Smooth muscle cell (in vitro differentiated cells): ENCODE data around the gene FBF1. TPM values are rescaled to one million over a fixed set of nuclear protein-coding genes. Genes with fewer than 3 reads are reported as not detected.

Experiments used
- DNase-seq: peaks from one replicate; lab custom pipeline; 2025; ENCODE audit not compliant: unreplicated experiment; lab: John Stamatoyannopoulos, UW
- H2AFZ ChIP-seq: fragments of 200-600 bp; sonication (generic); 2 replicates; pipeline ENCODE4 v1.6.0; 2016; ENCODE audit warnings: antibody characterized with exemption, low read depth, mild to moderate bottlenecking
- H3F3A ChIP-seq: fragments of 200-600 bp; sonication (generic); 2 replicates; pipeline ENCODE4 v1.6.0; 2017; ENCODE audit warnings: antibody characterized with exemption, low read depth
- H3K27ac ChIP-seq: fragments of 200-600 bp; sonication (generic); 2 replicates; pipeline ENCODE4 v1.5.1; 2016; ENCODE audit warnings: low read depth, mild to moderate bottlenecking
- H3K27me3 ChIP-seq: fragments of 200-600 bp; sonication (generic); 2 replicates; pipeline ENCODE4 v1.6.1; 2016; ENCODE audit warnings: low read depth, mild to moderate bottlenecking
- H3K36me3 ChIP-seq: fragments of 200-600 bp; sonication (generic); 2 replicates; pipeline ENCODE4 v1.5.1; 2016; ENCODE audit warnings: low read depth
- H3K4me1 ChIP-seq: fragments of 200-600 bp; sonication (generic); 2 replicates; pipeline ENCODE4 v1.5.1; 2016; ENCODE audit warnings: low read depth
- H3K4me2 ChIP-seq: fragments of 200-600 bp; sonication (generic); 2 replicates; pipeline ENCODE4 v1.6.0; 2016; ENCODE audit warnings: mild to moderate bottlenecking
- H3K4me3 ChIP-seq: fragments of 200-600 bp; sonication (generic); 2 replicates; pipeline ENCODE4 v1.5.1; 2016; ENCODE audit warnings: mild to moderate bottlenecking
- H3K79me2 ChIP-seq: fragments of 200-600 bp; sonication (generic); 2 replicates; pipeline ENCODE4 v1.6.0; 2016; ENCODE audit warnings: low read depth, mild to moderate bottlenecking
- H3K9ac ChIP-seq: fragments of 200-600 bp; sonication (generic); 2 replicates; pipeline ENCODE4 v1.6.0; 2016; ENCODE audit warnings: low read depth
- H3K9me3 ChIP-seq: fragments of 200-600 bp; sonication (generic); replicated peaks from 2 replicates; pipeline ENCODE4 v1.5.1; 2016; ENCODE audit warnings: low read depth
- H4K20me1 ChIP-seq: fragments of 200-600 bp; sonication (generic); 2 replicates; pipeline ENCODE4 v1.6.0; 2016; ENCODE audit warnings: low read depth
- WGBS: methylation state at CpG from one replicate; pipeline ENCODE4 v1.1.7; 2016; ENCODE audit warnings: low lambda C conversion rate; 5-methylcytosine and 5-hydroxymethylcytosine counted together
- polyA plus RNA-seq: library from polyadenylated mRNA; unstranded; fragments of >200 nt; fragmentation: Nextera tagmentation; extraction: Ambion mirVana; gene quantifications from 2 replicates; pipeline ENCODE4 v1.2.1, GENCODE V29; 2016
- total RNA-seq: library from RNA; depleted of rRNA; stranded (reverse); fragments of >200 nt; gene quantifications from 2 replicates; pipeline ENCODE4 v1.2.3, GENCODE V29; 2014
- TF ChIP-seq, protein P1 (sequence below): fragments of 200-600 bp; sonication (generic); IDR thresholded peaks from 2 replicates; pipeline ENCODE4 v1.5.1; 2017; ENCODE audit warnings: borderline replicate concordance, mild to moderate bottlenecking, antibody characterized with exemption; ENCODE audit not compliant: insufficient read depth, poor library complexity, severe bottlenecking

The FBF1 gene
- total and polyA plus RNA-seq, 2 experiments from 2014 or later, result 4.6 to 8.4 TPM

DNA sequence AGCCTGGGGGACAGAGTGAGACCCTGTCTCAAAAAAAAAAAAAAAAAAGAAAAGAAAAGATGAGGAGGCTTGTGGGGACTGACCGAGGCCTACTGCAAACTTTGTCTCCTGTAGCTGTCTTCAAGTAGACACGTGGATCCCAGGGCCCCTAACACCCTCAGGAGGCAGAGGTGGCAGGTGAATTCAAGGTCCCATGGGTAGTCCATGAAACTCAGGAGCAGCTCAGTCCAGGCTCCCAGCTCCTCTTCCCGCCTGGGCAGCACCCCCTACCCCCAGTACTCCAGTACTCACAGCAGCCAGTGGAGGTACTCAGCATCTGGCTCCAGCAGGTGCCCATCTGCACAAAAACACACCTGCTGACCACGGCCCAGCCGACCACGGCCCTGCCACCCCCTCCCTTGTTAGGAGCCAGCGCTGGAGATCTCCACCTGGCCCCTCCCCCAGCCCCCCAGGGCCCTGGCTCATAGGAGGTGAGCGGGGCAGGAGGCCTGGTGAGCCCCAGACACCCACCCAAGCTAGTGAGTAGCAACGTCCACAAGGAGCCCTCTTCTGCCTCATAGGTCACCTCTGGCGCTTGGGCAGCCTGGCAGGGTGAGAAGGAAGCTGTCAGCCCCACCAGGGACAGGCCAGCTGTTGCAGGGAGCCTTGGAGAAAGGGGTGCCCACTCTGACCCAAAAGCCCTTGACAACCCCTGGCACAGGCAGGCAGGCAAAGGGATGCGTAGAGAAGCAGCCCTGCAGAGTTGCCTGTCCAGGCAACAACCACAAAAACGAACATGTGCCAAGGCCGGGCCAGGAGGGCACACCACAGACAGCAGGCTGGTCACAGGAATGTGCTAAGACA is 39.9 kb downstream of the FBF1 start:
- 96% methylated on average over 13 of the region's 13 CpGs for WGBS
- H3K9ac ChIP-seq, result no peak overlapping the region

GRCh38 chr17:75899767-75900468 is 40.9 kb downstream of the FBF1 start:
- H2AFZ ChIP-seq, result no peak overlapping the region
- H3K79me2 ChIP-seq, result peaks cover 16% of the 10 kb centered on the region
- H3K4me2 ChIP-seq, result no peak overlapping the region
- peaks cover 18% of the 10 kb centered on the region for H3K4me1 ChIP-seq
- H4K20me1 ChIP-seq, result no peaks in the 10 kb centered on the region
- no peaks in the 10 kb centered on the region for H3K36me3 ChIP-seq
- no peak overlapping the region for H3K4me3 ChIP-seq
- H3K9ac ChIP-seq, result no peak overlapping the region
- H3K27me3 ChIP-seq, result no peaks in the 10 kb centered on the region
- TF ChIP-seq, protein P1, sequence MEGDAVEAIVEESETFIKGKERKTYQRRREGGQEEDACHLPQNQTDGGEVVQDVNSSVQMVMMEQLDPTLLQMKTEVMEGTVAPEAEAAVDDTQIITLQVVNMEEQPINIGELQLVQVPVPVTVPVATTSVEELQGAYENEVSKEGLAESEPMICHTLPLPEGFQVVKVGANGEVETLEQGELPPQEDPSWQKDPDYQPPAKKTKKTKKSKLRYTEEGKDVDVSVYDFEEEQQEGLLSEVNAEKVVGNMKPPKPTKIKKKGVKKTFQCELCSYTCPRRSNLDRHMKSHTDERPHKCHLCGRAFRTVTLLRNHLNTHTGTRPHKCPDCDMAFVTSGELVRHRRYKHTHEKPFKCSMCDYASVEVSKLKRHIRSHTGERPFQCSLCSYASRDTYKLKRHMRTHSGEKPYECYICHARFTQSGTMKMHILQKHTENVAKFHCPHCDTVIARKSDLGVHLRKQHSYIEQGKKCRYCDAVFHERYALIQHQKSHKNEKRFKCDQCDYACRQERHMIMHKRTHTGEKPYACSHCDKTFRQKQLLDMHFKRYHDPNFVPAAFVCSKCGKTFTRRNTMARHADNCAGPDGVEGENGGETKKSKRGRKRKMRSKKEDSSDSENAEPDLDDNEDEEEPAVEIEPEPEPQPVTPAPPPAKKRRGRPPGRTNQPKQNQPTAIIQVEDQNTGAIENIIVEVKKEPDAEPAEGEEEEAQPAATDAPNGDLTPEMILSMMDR, result no peak
- H3F3A ChIP-seq, result peaks cover 12% of the 10 kb centered on the region
- H3K9me3 ChIP-seq, result no peaks in the 10 kb centered on the region
- H3K27ac ChIP-seq, result no peak overlapping the region
- 97% methylated on average over 23 of the region's 23 CpGs for WGBS
- DNase-seq, result no peak

More for the DNA sequence above, 39.9 kb downstream of the FBF1 start:
- TF ChIP-seq, protein P1, result no peak
- no peak overlapping the region for H2AFZ ChIP-seq
- H3K79me2 ChIP-seq, result peaks cover 8% of the 10 kb centered on the region
- no peaks in the 10 kb centered on the region for H3K9me3 ChIP-seq
- no peaks in the 10 kb centered on the region for H3K36me3 ChIP-seq
- H3K4me2 ChIP-seq, result no peak overlapping the region
- no peak for DNase-seq
- H3K4me1 ChIP-seq, result peaks cover 10% of the 10 kb centered on the region
- H3F3A ChIP-seq, result peaks cover 12% of the 10 kb centered on the region
- no peak overlapping the region for H3K27ac ChIP-seq
- H3K4me3 ChIP-seq, result no peak overlapping the region
- no peaks in the 10 kb centered on the region for H4K20me1 ChIP-seq
- no peaks in the 10 kb centered on the region for H3K27me3 ChIP-seq

DNA sequence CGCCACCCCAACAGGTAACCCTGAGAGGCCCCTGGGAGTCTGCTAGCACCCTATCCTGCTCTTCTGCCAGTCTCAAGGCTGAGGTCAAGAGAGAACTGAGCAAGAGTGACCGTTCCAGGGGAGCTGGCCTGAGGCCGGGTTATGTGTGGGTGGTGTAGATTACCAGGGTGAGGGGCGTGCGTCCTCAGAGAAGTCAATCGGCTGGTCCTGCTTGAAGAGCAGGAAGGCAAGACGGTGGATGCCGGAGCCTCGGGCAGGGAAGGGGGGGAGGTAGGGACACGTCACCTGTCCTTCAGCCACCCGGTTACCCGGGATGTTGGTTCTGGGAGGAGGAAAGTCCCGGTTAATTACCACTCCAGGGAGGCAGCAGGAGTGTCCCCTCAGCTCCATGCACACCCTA is 41.5 kb downstream of the FBF1 start:
- Histone ChIP-seq H3K9me3 (no peaks in the 10 kb centered on the region), H3K4me3 (no peak overlapping the region), H3K27ac (no peak overlapping the region), H3K4me2 (no peak overlapping the region), H3K79me2 (peaks cover 15% of the 10 kb centered on the region), H3F3A (peaks cover 12% of the 10 kb centered on the region), H3K27me3 (no peaks in the 10 kb centered on the region), H3K9ac (no peak overlapping the region), H4K20me1 (no peaks in the 10 kb centered on the region), H3K4me1 (peaks cover 22% of the 10 kb centered on the region), H3K36me3 (no peaks in the 10 kb centered on the region), H2AFZ (no peak overlapping the region)
- DNase-seq, result no peak
- TF ChIP-seq, protein P1, result no peak
- 93% methylated on average over 13 of the region's 13 CpGs for WGBS
